K562 (cell line): ENCODE results near the gene USP48.

Experiments
- ATF6 ChIP-seq: sonication (generic); formaldehyde crosslinking; IDR thresholded peaks from 2 replicates; pipeline ENCODE4 v1.4.0; 2020; ENCODE audit warnings: mild to moderate bottlenecking, missing genetic modification reagents
- CTCF ChIP-seq, 3 experiments: IDR thresholded peaks in 2 of 3; conservative IDR thresholded peaks in 1 of 3; 2 replicates each; pipeline ENCODE4 v1.5.1; 2011 to 2012; ENCODE audit warnings: low read length in 3 of 3, mild to moderate bottlenecking in 3 of 3, control low read depth in 2 of 3, improper control_type of control experiment in 1 of 3, inconsistent platforms in 1 of 3, low read depth in 1 of 3, mixed read lengths in 1 of 3, moderate library complexity in 1 of 3; ENCODE audit not compliant: insufficient read depth in 2 of 3
- DMBX1 ChIP-seq: fragments of 250-450 bp; sonication (Bioruptor Pico); IDR thresholded peaks from 2 replicates; pipeline ENCODE4 v1.8.0; 2022; ENCODE audit warnings: inconsistent platforms, mild to moderate bottlenecking, moderate library complexity, borderline replicate concordance
- ETV1 ChIP-seq: fragments of 450-650 bp; conservative IDR thresholded peaks from 2 replicates; pipeline ENCODE4 v1.6.1; 2016; ENCODE audit warnings: missing genetic modification characterization, control low read depth, low read depth, missing compliant biosample characterization
- FOXA1 ChIP-seq: fragments of 450-650 bp; IDR thresholded peaks from 2 replicates; pipeline ENCODE4 v1.6.1; 2016; ENCODE audit warnings: mild to moderate bottlenecking, borderline replicate concordance
- MAFG ChIP-seq: fragments of 450-650 bp; conservative IDR thresholded peaks from 2 replicates; pipeline ENCODE4 v1.6.1; 2016; ENCODE audit warnings: missing genetic modification characterization, missing compliant biosample characterization
- POLR2AphosphoS5 ChIP-seq: IDR thresholded peaks from 2 replicates; pipeline ENCODE4 v1.6.1; 2011; ENCODE audit warnings: mild to moderate bottlenecking, low read depth, low read length, moderate library complexity; ENCODE audit not compliant: control insufficient read depth, insufficient read depth
- RAD51 ChIP-seq: fragments of 450-650 bp; IDR thresholded peaks from 2 replicates; pipeline ENCODE4 v1.7.1; 2016; ENCODE audit warnings: low read depth, mild to moderate bottlenecking, borderline replicate concordance
- SREBF2 ChIP-seq: sonication (generic); formaldehyde crosslinking; IDR thresholded peaks from 2 replicates; pipeline ENCODE4 v1.4.0; 2020; ENCODE audit warnings: mild to moderate bottlenecking, missing genetic modification reagents
- ZNF23 ChIP-seq: fragments of 250-450 bp; sonication (Bioruptor Pico); IDR thresholded peaks from 2 replicates; pipeline ENCODE4 v1.4.0; 2020; ENCODE audit warnings: mild to moderate bottlenecking

GRCh38 chr1:21813542-21813941 is 30.6 kb upstream of the USP48 start:
- TF ChIP-seq FOXA1, result no peak
- TF ChIP-seq ZNF23 (CRISPR knock-in tag), result no peak
- no peak for TF ChIP-seq CTCF (IDR thresholded peaks at IDR 0.05 in 2 of 3, conservative IDR thresholded peaks at IDR 0.05 in 1 of 3; ENCODE audit: insufficient read depth in 2 of 3, low read depth in 1 of 3, low read length in 3 of 3)
- TF ChIP-seq SREBF2 (CRISPR knock-in tag), result no peak
- no peak for TF ChIP-seq POLR2AphosphoS5
- TF ChIP-seq ETV1, result no peak
- no peak for TF ChIP-seq ATF6 (CRISPR knock-in tag)
- TF ChIP-seq DMBX1 (CRISPR knock-in tag), result no peak
- no peak for TF ChIP-seq MAFG
- TF ChIP-seq RAD51, result no peak
